Measurements from ENCODE around the gene ANGPTL2.

DNA sequence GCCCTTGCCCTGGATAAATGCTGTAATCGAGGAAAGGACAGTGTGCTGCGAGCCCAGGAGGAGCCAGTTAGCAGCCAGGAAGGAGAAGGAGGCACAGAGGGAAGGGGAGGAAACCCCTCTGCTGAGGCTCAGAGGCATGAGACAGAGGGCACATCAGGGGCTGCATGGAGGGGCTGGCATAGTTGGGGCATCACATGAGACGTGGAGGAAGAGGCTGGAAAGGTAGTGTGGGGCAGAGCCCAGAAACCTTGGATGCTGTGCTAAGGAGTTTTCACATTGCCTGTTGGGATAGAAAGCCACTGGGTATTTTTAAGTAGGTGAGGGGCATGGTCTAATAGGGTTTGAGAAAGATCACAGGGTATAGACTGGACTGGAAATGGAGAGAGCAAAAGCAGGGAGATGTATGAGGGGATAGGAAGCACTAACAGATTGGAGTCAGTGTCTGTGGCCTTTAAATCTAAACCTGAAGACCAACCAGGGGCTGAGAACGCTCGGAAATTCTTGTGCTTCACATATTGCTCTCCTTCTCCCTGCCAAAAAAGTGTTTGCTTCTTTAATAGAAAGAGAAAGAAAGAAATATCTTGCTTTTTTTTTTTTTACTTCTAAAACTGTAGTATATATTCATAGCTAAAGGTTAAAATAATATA lies 33.0 kb upstream of the ANGPTL2 start:
- TF ChIP-seq, protein P1, sequence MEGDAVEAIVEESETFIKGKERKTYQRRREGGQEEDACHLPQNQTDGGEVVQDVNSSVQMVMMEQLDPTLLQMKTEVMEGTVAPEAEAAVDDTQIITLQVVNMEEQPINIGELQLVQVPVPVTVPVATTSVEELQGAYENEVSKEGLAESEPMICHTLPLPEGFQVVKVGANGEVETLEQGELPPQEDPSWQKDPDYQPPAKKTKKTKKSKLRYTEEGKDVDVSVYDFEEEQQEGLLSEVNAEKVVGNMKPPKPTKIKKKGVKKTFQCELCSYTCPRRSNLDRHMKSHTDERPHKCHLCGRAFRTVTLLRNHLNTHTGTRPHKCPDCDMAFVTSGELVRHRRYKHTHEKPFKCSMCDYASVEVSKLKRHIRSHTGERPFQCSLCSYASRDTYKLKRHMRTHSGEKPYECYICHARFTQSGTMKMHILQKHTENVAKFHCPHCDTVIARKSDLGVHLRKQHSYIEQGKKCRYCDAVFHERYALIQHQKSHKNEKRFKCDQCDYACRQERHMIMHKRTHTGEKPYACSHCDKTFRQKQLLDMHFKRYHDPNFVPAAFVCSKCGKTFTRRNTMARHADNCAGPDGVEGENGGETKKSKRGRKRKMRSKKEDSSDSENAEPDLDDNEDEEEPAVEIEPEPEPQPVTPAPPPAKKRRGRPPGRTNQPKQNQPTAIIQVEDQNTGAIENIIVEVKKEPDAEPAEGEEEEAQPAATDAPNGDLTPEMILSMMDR (IDR thresholded peaks at IDR 0.05) = no peak
- no peak for TF ChIP-seq POLR2A (IDR thresholded peaks at IDR 0.05)

Data from uterus (tissue), 2 donors.